GOT3 (cell line): Measurements from ENCODE around the gene ANGPTL8.

Experiments used
- DNase-seq: peaks from one replicate; lab custom pipeline; 2025; ENCODE audit warnings: mixed read lengths; lab: John Stamatoyannopoulos, UW

ANGPTL8 gene

DNA sequence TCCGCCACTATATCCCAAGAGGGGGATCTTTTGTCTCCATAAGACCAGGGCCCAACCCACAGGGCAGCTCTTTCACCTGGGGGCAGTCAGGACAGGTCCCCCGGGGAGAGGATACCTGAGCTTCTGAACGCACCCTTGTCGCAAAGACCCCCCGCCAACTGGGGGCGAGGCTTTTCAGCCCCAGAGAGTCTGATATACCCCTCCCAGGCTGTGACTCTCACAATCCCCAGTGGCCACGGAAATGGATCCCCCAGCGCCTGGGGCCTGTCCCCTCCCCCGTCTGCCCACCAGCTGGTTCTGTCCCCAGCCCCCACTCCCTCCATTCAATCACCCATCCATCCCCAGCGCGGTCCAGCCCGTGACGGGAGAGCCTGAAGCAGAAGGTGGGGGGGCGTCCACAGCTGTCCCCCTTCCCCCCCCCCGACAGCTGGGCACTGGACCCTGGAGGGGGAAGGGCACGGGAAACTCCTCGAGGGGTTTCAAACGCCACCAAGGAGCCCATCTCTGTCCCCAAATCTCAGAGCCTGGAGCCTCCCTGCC, 22.1 kb downstream of the ANGPTL8 start:
- no peak for DNase-seq

- no peak for DNase-seq
Measured at GRCh38 chr19:11261971-11262839, 22.8 kb downstream of the ANGPTL8 start, which contains the start of gene DOCK6. DOCK6 (minus strand) TSS chr19:11262524; CDS start chr19:11262440, 84 bp downstream.

DNA sequence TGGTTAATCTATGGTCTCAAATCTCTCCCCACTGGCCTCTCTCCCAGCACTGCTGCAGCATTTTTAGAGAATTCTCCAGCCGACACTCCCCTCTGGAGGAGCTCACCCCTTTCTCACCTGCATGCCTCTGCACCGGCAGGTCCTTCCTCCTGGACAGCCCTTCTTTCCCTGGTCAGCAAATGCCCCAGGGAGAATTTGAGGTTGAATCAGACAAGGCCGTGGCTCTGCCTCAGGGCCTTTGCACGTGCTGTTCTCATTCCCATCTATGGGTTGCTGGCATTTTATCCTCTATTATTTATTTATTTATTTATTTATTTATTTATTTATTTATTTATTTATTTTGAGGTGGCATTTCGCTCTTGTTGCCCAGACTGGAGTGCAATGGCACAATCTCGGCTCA, 24.3 kb downstream of the ANGPTL8 start:
- no peak for DNase-seq

DNA sequence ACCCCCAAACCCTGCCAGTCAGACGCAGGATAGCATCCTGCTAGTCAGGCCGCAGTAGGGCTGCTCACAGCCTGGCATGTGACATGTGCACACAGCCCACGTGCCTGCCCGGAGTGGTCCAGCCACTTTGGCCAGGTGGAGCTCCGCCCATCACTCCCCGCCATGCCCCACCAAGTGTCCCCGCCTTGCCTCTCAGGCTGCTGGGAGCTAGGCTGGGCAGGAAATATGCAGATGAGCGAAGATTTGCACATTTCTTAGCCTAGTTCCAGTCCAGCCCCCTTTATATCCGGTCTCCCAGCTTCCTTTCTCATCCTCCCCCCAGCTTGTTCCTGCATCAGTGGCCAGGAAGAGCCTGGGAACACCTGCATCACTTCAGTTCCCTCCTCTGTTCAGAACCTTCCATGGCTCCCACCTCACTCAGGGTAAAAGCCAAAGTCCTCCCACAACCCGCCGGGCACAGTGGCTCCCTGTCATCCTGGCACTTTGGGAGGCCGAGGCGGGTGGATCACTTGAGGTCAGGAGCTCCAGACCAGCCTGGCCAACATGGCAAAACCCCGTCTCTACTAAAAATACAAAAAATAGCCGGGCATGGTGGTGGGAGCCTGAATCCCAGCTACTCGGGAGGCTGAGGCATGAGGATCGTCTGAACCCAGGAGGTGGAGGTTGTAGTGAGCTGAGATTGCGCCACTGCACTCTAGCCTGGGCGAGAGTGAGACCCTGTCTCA, 25.2 kb downstream of the ANGPTL8 start:
- no peak for DNase-seq

DNA sequence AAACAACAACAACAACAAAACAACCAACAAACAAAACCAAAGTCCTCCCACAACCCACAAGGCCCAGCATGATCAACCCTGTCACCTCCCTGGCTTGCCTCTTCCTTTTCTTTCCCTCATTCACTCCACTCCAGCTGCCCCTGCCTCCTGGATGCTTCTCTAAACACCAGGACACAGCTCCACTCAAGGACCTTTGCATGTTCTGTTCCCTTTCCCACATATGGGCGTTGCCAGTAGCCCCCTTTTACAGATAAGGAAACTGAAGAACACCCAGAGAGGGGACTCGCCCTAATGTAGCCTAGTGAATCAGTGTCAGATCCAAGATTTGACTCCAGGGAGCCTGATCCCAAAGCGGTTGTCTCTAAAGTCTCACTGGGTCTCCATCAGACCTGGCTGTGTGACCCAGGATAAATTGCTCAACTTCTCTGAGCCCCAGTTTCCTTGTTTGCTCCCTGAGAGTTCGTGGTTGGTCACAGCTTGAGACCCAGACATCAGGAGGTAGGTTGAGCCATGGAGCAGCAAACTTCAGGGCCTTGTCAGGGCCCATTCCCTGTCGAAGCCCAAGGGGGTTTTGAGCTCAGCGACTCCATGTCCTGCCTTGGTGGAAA, 25.9 kb downstream of the ANGPTL8 start:
- DNase-seq, result no peak

DNA sequence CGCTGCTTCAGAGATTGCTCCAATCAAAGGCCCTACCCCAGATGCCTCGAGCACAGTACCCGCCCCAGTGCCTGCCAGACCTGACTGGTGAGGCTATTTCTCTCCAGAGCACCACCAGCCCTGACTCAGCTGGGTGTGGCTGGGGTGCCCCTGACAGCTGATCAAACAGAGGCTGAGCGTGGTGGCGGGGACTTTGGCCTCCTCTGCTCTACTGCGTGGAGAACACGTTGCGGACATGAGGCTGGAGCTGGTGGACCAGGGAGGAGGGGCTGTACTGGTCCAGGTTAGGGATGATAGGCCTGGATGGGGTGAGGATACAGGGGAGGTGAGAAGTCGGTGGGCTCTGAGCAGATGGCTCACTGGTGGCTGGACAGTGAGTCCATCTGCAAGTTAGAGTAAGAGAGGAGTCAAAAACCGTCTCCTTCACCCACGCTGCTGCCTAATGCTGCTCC, 26.4 kb downstream of the ANGPTL8 start:
- no peak for DNase-seq

GRCh38 chr19:11267316-11268085, 28.1 kb downstream of the ANGPTL8 start:
- no peak for DNase-seq

GRCh38 chr19:11268783-11269267, 29.4 kb downstream of the ANGPTL8 start:
- DNase-seq, result no peak

DNA sequence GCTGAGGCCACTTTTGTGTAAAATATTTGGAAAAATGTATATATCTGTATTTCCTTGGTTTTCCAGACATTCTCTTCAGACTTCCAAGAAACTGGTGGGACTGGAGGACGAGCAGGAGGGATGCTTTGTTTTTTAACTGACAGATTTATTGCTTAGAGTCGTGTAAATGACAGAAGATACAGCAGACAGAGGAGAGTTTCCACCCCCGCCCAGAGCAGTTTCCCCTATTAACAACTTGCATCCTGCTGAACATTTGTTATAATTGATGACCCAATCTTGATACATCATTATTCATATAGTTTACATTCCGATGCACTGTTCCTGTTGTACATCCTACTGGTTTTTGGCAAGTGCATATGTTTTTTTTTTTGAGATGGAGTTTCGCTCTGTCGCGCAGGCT, 30.0 kb downstream of the ANGPTL8 start:
- no peak for DNase-seq

GRCh38 chr19:11273296-11273695, 33.9 kb downstream of the ANGPTL8 start:
- no peak for DNase-seq

GRCh38 chr19:11273989-11274388, 34.6 kb downstream of the ANGPTL8 start:
- DNase-seq, result no peak

DNA sequence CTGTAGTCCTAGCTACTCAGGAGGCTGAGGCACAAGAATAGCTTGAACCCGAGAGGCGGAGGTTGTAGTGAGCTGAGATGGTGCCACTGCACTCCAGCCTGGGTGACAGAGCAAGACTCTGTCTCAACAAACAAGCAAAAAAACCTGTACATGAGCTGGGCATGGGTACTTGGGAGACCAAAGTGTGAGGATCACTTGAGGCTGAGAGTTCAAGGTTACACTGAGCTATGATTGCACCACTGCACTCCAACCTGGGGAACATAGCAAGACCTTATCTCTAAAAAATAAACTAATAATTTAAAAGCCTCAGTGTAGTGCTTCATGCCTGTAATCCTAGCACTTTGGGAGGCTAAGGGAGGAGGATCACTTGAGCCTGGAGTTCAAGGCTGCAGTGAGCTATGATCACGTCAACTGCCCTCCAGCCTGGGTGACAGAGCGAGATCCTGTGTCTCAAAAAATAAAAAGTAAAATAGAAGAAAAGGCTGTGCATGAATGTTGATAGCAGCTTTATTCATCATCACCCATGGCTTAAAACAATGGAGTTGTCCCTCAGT, 35.2 kb downstream of the ANGPTL8 start:
- DNase-seq, result no peak

DNA sequence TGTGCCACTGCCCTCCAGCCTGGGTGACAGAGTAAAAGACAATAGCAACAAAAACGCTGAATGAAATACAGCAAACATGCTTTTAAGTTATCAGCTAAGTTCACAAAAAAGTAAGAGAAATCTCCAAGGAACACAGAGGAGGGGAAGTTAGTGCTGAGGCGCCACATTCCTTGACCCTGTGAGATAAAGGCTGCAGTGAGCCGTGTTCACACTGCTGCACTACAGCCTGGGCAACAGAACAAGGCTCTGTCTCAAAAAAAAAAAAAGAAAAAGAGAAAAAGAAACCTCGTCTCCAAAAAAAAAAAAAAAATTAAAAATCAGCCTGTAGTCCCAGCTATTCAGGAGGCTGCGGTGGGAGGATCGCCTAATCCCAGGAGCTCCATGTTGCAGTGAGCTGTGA, 39.3 kb downstream of the ANGPTL8 start:
- DNase-seq, result no peak

GRCh38 chr19:11279505-11280236, 40.3 kb downstream of the ANGPTL8 start:
- no peak for DNase-seq

GRCh38 chr19:11281356-11282049, 42.1 kb downstream of the ANGPTL8 start:
- no peak for DNase-seq

DNA sequence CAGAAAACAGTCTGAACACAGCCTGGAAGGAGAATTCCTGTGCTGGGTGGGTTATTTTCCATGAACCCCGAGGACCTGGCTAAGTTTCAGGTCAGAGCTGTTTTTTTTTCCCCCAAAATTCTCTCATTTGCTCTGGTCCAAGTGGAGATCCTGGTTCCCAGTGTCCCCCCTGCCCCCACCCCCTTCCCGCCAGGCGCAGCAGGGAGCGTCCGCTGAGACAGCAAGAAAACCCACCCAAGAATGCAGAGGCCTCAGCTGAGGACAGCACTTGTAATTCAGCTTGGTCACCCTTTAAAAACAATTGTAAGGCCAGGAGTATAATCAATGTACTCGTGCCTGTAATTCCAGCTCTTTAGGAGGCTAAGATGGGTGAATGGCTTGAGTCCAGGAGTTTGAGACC, 45.1 kb downstream of the ANGPTL8 start:
- no peak for DNase-seq

DNA sequence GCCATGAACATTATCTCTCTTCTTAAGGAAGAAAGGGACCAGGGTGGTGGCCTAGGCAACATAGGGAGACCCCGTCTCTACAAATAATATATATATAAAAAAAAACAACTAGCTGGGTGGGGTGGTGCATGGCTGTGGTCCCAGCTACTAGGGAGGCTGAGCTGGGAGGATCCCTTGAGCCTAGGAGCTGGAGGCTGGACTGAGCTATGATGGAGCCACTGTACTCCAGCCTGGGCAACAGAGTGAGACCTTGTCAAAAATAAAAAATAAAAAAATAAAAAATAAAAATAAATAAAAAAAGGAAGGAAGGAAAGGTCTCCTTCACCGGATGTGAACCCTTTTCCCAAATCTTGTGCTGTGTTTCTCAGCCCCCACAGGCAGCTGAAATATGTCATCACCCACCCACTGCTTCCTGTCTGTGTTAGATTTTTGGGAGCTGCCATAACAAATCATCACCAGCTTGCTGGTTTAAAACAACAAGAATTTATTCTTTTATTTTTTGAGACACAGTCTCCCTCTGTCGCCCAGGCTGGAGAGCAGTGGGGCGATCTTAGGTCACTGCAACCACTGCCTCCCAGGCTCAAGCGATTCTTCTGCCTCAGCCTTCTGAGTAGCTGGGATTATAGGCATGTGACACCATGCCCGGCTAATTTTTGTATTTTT, 47.0 kb downstream of the ANGPTL8 start:
- no peak for DNase-seq

- DNase-seq, result no peak
Measured at GRCh38 chr19:11288349-11288748, 48.9 kb downstream of the ANGPTL8 start.

DNA sequence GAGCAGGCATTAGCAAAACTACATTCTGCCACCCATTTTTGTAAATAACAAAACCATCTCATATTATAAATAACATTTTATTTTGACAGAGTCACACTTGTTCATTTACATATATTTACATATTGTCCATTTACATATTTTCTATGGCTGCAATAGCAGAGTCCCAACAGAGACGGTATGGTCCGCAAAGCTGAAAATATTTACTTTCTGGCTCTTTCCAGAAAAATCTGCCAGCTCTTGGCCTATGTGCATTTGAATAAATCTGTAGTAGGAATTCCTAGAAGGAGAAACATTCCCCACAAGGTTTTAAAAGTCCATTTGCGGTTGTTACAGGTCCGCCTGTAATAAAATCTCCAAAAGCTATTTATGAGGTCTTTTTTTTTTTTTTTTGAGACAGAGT, 50.8 kb downstream of the ANGPTL8 start:
- no peak for DNase-seq
